ENCODE data around the gene DDX11. TPM values are rescaled to one million over a fixed set of nuclear protein-coding genes. Genes with fewer than 3 reads are reported as not detected.
"Not testable (repeated sequence)": the region's sequence is repeated elsewhere in the genome, so short reads cannot be mapped to it uniquely, and the experiment has no call there.

DDX11 gene
- total RNA-seq, 1 experiment from 2014 or later = 134 TPM

GRCh38 chr12:31145296-31145695 is 71.6 kb downstream of the DDX11 start:
- intact Hi-C loops (cut with micrococcal nuclease; ENCODE audit: unreplicated experiment); H3K27ac Mint-ChIP-seq (ENCODE audit: unreplicated experiment); H3K36me3 Mint-ChIP-seq (ENCODE audit: insufficient read depth, unreplicated experiment); DNase-seq; CTCF ChIA-PET; H3K4me1 Mint-ChIP-seq (ENCODE audit: low read depth, unreplicated experiment); H3K4me3 Mint-ChIP-seq (ENCODE audit: low read depth, unreplicated experiment); BruUV-seq (replicated peaks); H3K9me3 Mint-ChIP-seq (ENCODE audit: low read depth, unreplicated experiment); H3K27me3 Mint-ChIP-seq (ENCODE audit: unreplicated experiment): not testable (repeated sequence)

GRCh38 chr12:31147415-31147814 is 73.8 kb downstream of the DDX11 start:
- H3K9me3 Mint-ChIP-seq (ENCODE audit: low read depth, unreplicated experiment); BruUV-seq (replicated peaks); H3K27ac Mint-ChIP-seq (ENCODE audit: unreplicated experiment); DNase-seq; H3K36me3 Mint-ChIP-seq (ENCODE audit: insufficient read depth, unreplicated experiment); CTCF ChIA-PET; H3K27me3 Mint-ChIP-seq (ENCODE audit: unreplicated experiment); intact Hi-C loops (cut with micrococcal nuclease; ENCODE audit: unreplicated experiment); H3K4me1 Mint-ChIP-seq (ENCODE audit: low read depth, unreplicated experiment); H3K4me3 Mint-ChIP-seq (ENCODE audit: low read depth, unreplicated experiment): not testable (repeated sequence)

GRCh38 chr12:31150766-31151165 is 77.1 kb downstream of the DDX11 start:
- intact Hi-C loops (cut with micrococcal nuclease; ENCODE audit: unreplicated experiment); H3K27ac Mint-ChIP-seq (ENCODE audit: unreplicated experiment); BruUV-seq (replicated peaks); DNase-seq; H3K27me3 Mint-ChIP-seq (ENCODE audit: unreplicated experiment); H3K4me1 Mint-ChIP-seq (ENCODE audit: low read depth, unreplicated experiment); H3K9me3 Mint-ChIP-seq (ENCODE audit: low read depth, unreplicated experiment); H3K4me3 Mint-ChIP-seq (ENCODE audit: low read depth, unreplicated experiment); H3K36me3 Mint-ChIP-seq (ENCODE audit: insufficient read depth, unreplicated experiment): not testable (repeated sequence)
- CTCF ChIA-PET = interaction anchor here (0.7 kb wide), 2 partner anchors 1874 to 1890 kb away, joined by 6 to 7 read pairs; no protein-coding TSS in a partner anchor

Other genes with a start within 250 kb of the DDX11 start
- gene TSPAN11, start 147.1 kb upstream of the DDX11 start, total RNA-seq (2022) = not detected in 2 replicates

Data from Calu3 (cell line).